Kidney (tissue), 14 donors: ENCODE measurements around the gene SERPINA3. TPM values are rescaled to one million over a fixed set of nuclear protein-coding genes. Genes with fewer than 3 reads are reported as not detected.

Experiments used
- DNase-seq, 5 donors: peaks; one replicate each; pipeline ENCODE4 v3.0.0-alpha.2; 2013 to 2020
- FAIRE-seq: peaks from 2 replicates; lab custom pipeline; 2012; peaks lifted over from hg19 to GRCh38; lab: Jason Lieb, UNC
- H3K27ac ChIP-seq, 2 donors: one replicate each; pipeline ENCODE4 v1.7.0; 2013; ENCODE audit warnings: low read depth in 2 of 2, low read length in 2 of 2, inconsistent platforms in 1 of 2
- H3K27me3 ChIP-seq: one replicate; pipeline ENCODE4 v1.7.1; 2013; ENCODE audit warnings: low read length, inconsistent platforms; ENCODE audit not compliant: control insufficient read depth, insufficient read depth
- H3K36me3 ChIP-seq, 3 donors: one replicate each; pipeline versions ENCODE4 v1.7.0 to v1.7.1; 2013; ENCODE audit warnings: low read length in 3 of 3, control low read depth in 1 of 3, inconsistent platforms in 1 of 3; ENCODE audit not compliant: insufficient read depth in 3 of 3, control insufficient read depth in 2 of 3
- H3K4me1 ChIP-seq, 3 donors: one replicate each; pipeline versions ENCODE4 v1.7.0 to v1.7.1; 2013; ENCODE audit warnings: low read length in 3 of 3, inconsistent platforms in 1 of 3, low read depth in 1 of 3; ENCODE audit not compliant: control insufficient read depth in 2 of 3, insufficient read depth in 2 of 3
- H3K4me3 ChIP-seq, 3 donors: one replicate each; pipeline versions ENCODE4 v1.7.0 to v1.8.1; 2013; ENCODE audit warnings: low read length in 3 of 3, control low read depth in 1 of 3, inconsistent platforms in 1 of 3
- H3K9ac ChIP-seq, 3 donors: one replicate each; pipeline versions ENCODE4 v1.7.0 to v1.7.1; 2013; ENCODE audit warnings: low read length in 3 of 3, control low read depth in 1 of 3, inconsistent platforms in 1 of 3
- H3K9me3 ChIP-seq, 3 donors: one replicate each; pipeline versions ENCODE4 v1.7.0 to v1.7.1; 2013; ENCODE audit warnings: low read length in 3 of 3, control low read depth in 1 of 3, inconsistent platforms in 1 of 3; ENCODE audit not compliant: control insufficient read depth in 2 of 3, insufficient read depth in 1 of 3
- CTCF ChIP-seq: IDR thresholded peaks from 3 replicates; pipeline ENCODE4 v1.5.1; 2012; ENCODE audit warnings: mild to moderate bottlenecking, moderate library complexity, borderline replicate concordance; ENCODE audit not compliant: insufficient read depth; ENCODE audit errors: extremely low read depth
- intact Hi-C: fragments of 100-400 bp; cut with DNase I; formaldehyde crosslinking; loops from one replicate; pipeline ENCODE4 v1.11.1; 2022
- polyA plus RNA-seq: library from polyadenylated mRNA; stranded (reverse); fragments of 350-450 nt; fragmentation: Illumina TruSeq; extraction: RNeasy Lipid Tissue Mini Kit (QIAGEN cat#74804); gene quantifications from one replicate; pipeline ENCODE4 v1.2.3, GENCODE V29; 2014; ENCODE audit warnings: low read depth, low replicate concordance; ENCODE audit not compliant: insufficient read depth
- total RNA-seq: library from RNA; stranded (reverse); fragmentation: NEBNext Ultra II Directional; extraction: Animal tissue kit (Norgen Biotek cat#: 25700); gene quantifications from one replicate; pipeline ENCODE4 v1.2.1, GENCODE V29; 2021
- donor health status: control.
- donor health status: control.
- donor health status: control.
- donor health status: control.
- donor health status: control.
- donor health status: DM: yes; HTN: yes; CAD: no.
- donor health status: Normal renal cell carcinoma (clear cell type).

Gene SERPINA3
- total and polyA plus RNA-seq, 2 donors from 2014 or later: 786 to 1,762 TPM

- intact Hi-C loops: no loop called here
- DNase-seq (no peak), FAIRE-seq (no peak)
- no peaks in the 10 kb centered on the region for H3K36me3 ChIP-seq
- H3K4me3 ChIP-seq: no peak overlapping the region
- TF ChIP-seq CTCF: no peak
- no peak overlapping the region for H3K27ac ChIP-seq
- H3K4me1 ChIP-seq: no peaks in the 10 kb centered on the region
- no peaks in the 10 kb centered on the region for H3K9me3 ChIP-seq
- no peak overlapping the region for H3K9ac ChIP-seq
- H3K27me3 ChIP-seq: no peaks in the 10 kb centered on the region
Measured at GRCh38 chr14:94663965-94664704, 51.9 kb downstream of the SERPINA3 start.

GRCh38 chr14:94665121-94665520, 52.9 kb downstream of the SERPINA3 start:
- H3K27ac ChIP-seq: no peak overlapping the region
- TF ChIP-seq CTCF: no peak
- FAIRE-seq (no peak), DNase-seq (no peak)
- H3K9me3 ChIP-seq: no peaks in the 10 kb centered on the region
- no peak overlapping the region for H3K4me3 ChIP-seq
- H3K27me3 ChIP-seq: no peaks in the 10 kb centered on the region
- no peaks in the 10 kb centered on the region for H3K36me3 ChIP-seq
- no peaks in the 10 kb centered on the region for H3K4me1 ChIP-seq
- no peak overlapping the region for H3K9ac ChIP-seq
- intact Hi-C loops: no loop called here

- intact Hi-C loops: no loop called here
Measured at GRCh38 chr14:94665544-94665943, 53.4 kb downstream of the SERPINA3 start.

More at GRCh38 chr14:94665544-94665943, 53.4 kb downstream of the SERPINA3 start:
- H3K9ac ChIP-seq: no peak overlapping the region
- DNase-seq (no peak), FAIRE-seq (peak; percentile 99)
- no peaks in the 10 kb centered on the region for H3K27me3 ChIP-seq
- H3K4me1 ChIP-seq: no peaks in the 10 kb centered on the region
- H3K27ac ChIP-seq: no peak overlapping the region
- H3K9me3 ChIP-seq: no peaks in the 10 kb centered on the region
- H3K4me3 ChIP-seq: no peak overlapping the region
- no peaks in the 10 kb centered on the region for H3K36me3 ChIP-seq
- no peak for TF ChIP-seq CTCF
